Thymus (tissue), 11 donors: ENCODE results near the gene TAGLN3. TPM values are rescaled to one million over a fixed set of nuclear protein-coding genes. Genes with fewer than 3 reads are reported as not detected.

Experiments used
- DNase-seq, 9 donors: peaks; one replicate each; pipeline ENCODE4 v3.0.0-alpha.2; 2013; ENCODE audit warnings: low spot score in 9 of 9, low read depth in 6 of 9, missing footprints in 1 of 9
- H3K27ac ChIP-seq, 2 donors: one replicate each; pipeline ENCODE4 v1.5.1; 2013; ENCODE audit warnings: control low read depth in 1 of 2, low read depth in 1 of 2, low read length in 1 of 2, mild to moderate bottlenecking in 1 of 2, moderate library complexity in 1 of 2
- H3K27me3 ChIP-seq, 2 donors: one replicate each; pipeline ENCODE4 v1.5.1; 2013; ENCODE audit warnings: low read length in 1 of 2; ENCODE audit not compliant: control insufficient read depth in 2 of 2, insufficient read depth in 1 of 2
- H3K36me3 ChIP-seq, 2 donors: one replicate each; pipeline ENCODE4 v1.5.1; 2013; ENCODE audit warnings: low read length in 1 of 2, mild to moderate bottlenecking in 1 of 2, moderate library complexity in 1 of 2; ENCODE audit not compliant: control insufficient read depth in 2 of 2, insufficient read depth in 2 of 2
- H3K4me1 ChIP-seq, 2 donors: one replicate each; pipeline ENCODE4 v1.5.1; 2013; ENCODE audit warnings: low read length in 2 of 2; ENCODE audit not compliant: control insufficient read depth in 2 of 2, insufficient read depth in 2 of 2
- H3K4me3 ChIP-seq, 2 donors: one replicate each; pipeline ENCODE4 v1.5.1; 2013; ENCODE audit warnings: low read length in 2 of 2, control low read depth in 1 of 2, mild to moderate bottlenecking in 1 of 2
- H3K9me3 ChIP-seq, 2 donors: one replicate each; pipeline ENCODE4 v1.5.1; 2013; ENCODE audit warnings: low read length in 1 of 2, mild to moderate bottlenecking in 1 of 2; ENCODE audit not compliant: control insufficient read depth in 2 of 2, insufficient read depth in 1 of 2
- WGBS: extraction: QIAGEN DNeasy Blood & Tissue Kit; methylation state at CpG from one replicate; pipeline ENCODE4 v1.1.7; 2013; 5-methylcytosine and 5-hydroxymethylcytosine counted together
- polyA plus RNA-seq: library from polyadenylated mRNA; stranded (reverse); fragments of 200-250 nt; gene quantifications from one replicate; pipeline ENCODE4 v1.2.3, GENCODE V29; 2013
- total RNA-seq: library from RNA; stranded (reverse); fragments of 120-200 nt; gene quantifications from one replicate; pipeline ENCODE4 v1.2.4, GENCODE V29; 2013
- donor health status: healthy.

TAGLN3 gene
- total and polyA plus RNA-seq, 2 donors = 1.0 to 1.5 TPM

GRCh38 chr3:112002096-112002971 lies 3.6 kb downstream of the TAGLN3 start:
- Histone ChIP-seq H3K9me3 (peaks cover 0 to 3% of the 10 kb centered on the region in 2 donors), H3K27ac (no peak overlapping the region), H3K4me3 (no peak overlapping the region), H3K36me3 (no peaks in the 10 kb centered on the region), H3K27me3 (peaks cover 0 to 22% of the 10 kb centered on the region in 2 donors), H3K4me1 (peaks cover 11 to 24% of the 10 kb centered on the region in 2 donors)
- DNase-seq = peak in 3 of 9 donors; percentile 11 to 46 (median 21)
- WGBS = 72% methylated on average over 8 of the region's 8 CpGs

DNA sequence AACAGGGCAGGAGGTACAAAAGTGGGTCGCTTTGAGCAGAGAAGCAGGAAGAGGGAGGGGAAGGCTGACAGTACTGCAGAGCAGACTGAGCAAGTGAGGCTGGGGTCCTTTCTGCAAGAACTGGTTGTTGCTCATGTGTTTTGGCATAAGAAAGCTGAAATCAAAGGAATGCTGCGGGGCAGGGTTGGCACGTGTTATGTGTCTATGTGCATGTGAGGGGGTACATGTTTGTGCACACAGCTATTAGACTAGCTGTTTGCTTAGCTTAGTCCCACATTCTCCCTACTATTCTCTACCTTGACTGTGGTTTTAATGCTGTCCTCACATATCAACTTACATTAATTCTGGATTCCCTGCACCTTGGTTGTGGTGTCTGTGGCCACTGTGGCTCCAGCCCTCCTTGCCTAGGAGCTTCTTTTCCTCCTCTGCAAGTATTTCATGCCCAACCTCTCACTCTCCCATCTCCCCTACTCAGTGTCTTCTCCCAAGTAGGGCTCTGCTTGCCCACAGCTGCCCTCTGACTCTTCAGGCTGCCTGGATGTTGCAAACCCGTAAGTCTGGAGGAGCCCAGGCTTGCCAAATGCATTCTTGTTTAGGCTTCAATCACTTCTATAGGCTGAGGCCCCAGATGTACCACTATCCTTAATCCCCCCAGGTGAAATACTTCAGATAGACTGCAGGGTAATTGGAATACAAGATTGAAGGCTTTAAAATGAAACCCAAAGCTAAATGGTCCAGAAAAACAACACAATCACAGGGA lies 4.8 kb downstream of the TAGLN3 start:
- no peak overlapping the region for H3K4me3 ChIP-seq
- peaks cover 0 to 20% of the 10 kb centered on the region in 2 donors for H3K27me3 ChIP-seq
- H3K27ac ChIP-seq = peak overlapping the region in 1 of 2 donors; percentile 19
- peaks cover 0 to 3% of the 10 kb centered on the region in 2 donors for H3K9me3 ChIP-seq
- WGBS = 85% methylated on average over 4 of the region's 4 CpGs
- H3K36me3 ChIP-seq = no peaks in the 10 kb centered on the region
- peaks cover 11 to 22% of the 10 kb centered on the region in 2 donors for H3K4me1 ChIP-seq
- DNase-seq = peak in 1 of 9 donors; percentile 28

- Histone ChIP-seq H3K4me3 (no peak overlapping the region), H3K27ac (no peak overlapping the region), H3K36me3 (no peaks in the 10 kb centered on the region), H3K4me1 (peaks cover 9 to 15% of the 10 kb centered on the region in 2 donors), H3K27me3 (peaks cover 0 to 14% of the 10 kb centered on the region in 2 donors), H3K9me3 (peaks cover 0 to 3% of the 10 kb centered on the region in 2 donors)
- 97% methylated on average over 2 of the region's 2 CpGs for WGBS
- DNase-seq = no peak
Measured at GRCh38 chr3:112004187-112004586, 5.5 kb downstream of the TAGLN3 start.

DNA sequence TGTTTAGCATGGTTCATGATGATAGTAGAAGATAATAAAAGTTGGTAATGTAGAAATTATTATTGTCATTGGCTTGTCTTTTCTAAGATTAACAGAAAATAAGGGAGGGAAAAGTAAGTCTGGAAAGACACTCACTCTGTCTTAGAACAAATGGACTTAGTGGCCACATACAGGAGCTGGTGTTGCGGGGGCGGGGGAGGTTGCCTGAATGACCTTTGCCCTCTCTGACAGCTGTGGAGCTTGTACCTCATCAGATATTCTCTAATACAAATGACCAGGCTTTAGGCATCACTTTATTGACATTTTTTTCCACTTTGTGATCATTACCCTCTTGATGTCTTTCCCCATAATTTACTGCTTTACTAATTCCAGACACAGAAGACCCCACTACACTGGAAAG lies 5.9 kb downstream of the TAGLN3 start:
- 95% methylated on average over 2 of the region's 2 CpGs for WGBS
- DNase-seq = no peak
- no peak overlapping the region for H3K27ac ChIP-seq
- no peaks in the 10 kb centered on the region for H3K9me3 ChIP-seq
- peaks cover 0 to 9% of the 10 kb centered on the region in 2 donors for H3K27me3 ChIP-seq
- H3K4me1 ChIP-seq = peaks cover 9 to 11% of the 10 kb centered on the region in 2 donors
- H3K4me3 ChIP-seq = no peak overlapping the region
- no peaks in the 10 kb centered on the region for H3K36me3 ChIP-seq

DNA sequence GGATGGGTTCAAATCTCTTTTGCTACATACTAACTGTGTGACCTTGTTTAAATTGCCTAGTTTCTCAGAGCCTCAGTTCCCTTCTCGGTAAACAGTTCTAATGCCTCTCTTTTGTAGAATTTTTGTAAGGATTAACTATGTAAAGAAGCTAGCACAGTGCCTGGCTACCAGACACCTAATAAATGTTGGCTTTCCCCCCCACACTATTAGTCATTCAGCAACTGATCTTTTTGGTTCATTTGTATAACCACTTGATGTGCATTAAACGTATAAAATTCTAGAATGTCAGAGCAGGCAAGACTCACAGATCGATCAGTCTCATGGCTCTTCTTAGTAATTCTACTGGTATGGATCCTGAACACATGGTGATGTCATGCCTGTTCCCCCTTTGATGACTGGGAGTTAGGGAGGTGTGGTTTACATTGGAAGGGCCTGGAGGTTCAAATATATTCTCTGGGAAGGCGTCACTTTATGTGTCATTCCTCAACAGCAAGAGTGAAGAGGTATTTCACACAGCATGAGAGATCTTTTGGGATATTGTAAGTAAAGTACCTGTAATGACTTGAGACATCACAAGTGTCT lies 6.5 kb downstream of the TAGLN3 start:
- Histone ChIP-seq H3K27ac (no peak overlapping the region), H3K4me3 (no peak overlapping the region), H3K9me3 (no peaks in the 10 kb centered on the region), H3K27me3 (peaks cover 0 to 4% of the 10 kb centered on the region in 2 donors), H3K4me1 (peaks cover 9 to 11% of the 10 kb centered on the region in 2 donors), H3K36me3 (no peaks in the 10 kb centered on the region)
- 72% methylated on average over 4 of the region's 4 CpGs for WGBS
- DNase-seq = no peak

- no peaks in the 10 kb centered on the region for H3K9me3 ChIP-seq
- H3K27ac ChIP-seq = no peak overlapping the region
- no peak overlapping the region for H3K4me3 ChIP-seq
- no peaks in the 10 kb centered on the region for H3K36me3 ChIP-seq
- peaks cover 9 to 11% of the 10 kb centered on the region in 2 donors for H3K4me1 ChIP-seq
- H3K27me3 ChIP-seq = no peaks in the 10 kb centered on the region
- 90% methylated on average over 1 of the region's 1 CpG for WGBS
- no peak for DNase-seq
Measured at GRCh38 chr3:112007633-112008032, 8.9 kb downstream of the TAGLN3 start.

DNA sequence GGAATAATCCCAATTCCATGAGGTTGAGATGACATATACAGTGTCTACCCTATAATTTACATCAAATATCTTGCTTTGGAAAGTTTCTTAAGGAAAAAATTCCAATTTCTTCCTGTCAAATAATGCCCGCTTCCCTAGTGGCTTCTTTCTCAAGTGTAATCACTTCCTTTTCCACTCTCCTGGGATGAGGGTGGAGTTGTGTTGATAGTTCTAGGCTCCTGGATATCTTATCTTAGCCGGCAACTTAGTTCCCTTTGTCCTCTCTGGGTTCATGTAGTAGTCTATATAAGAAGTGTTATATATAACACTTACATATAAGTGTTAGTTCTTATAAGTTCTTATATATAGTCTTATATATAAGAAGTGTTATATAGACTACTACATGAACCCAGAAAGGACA lies 10.9 kb downstream of the TAGLN3 start:
- WGBS = 98% methylated on average over 2 of the region's 2 CpGs

GRCh38 chr3:112010636-112011035 lies 11.9 kb downstream of the TAGLN3 start:
- Histone ChIP-seq H3K27me3 (no peaks in the 10 kb centered on the region), H3K4me1 (peaks cover 3 to 6% of the 10 kb centered on the region in 2 donors), H3K27ac (no peak overlapping the region), H3K36me3 (no peaks in the 10 kb centered on the region), H3K4me3 (no peak overlapping the region), H3K9me3 (no peaks in the 10 kb centered on the region)
- DNase-seq = no peak
- WGBS = 90% methylated on average over 3 of the region's 3 CpGs

More for the DNA sequence above, 10.9 kb downstream of the TAGLN3 start:
- Histone ChIP-seq H3K27ac (no peak overlapping the region), H3K36me3 (no peaks in the 10 kb centered on the region), H3K4me1 (peaks cover 3 to 6% of the 10 kb centered on the region in 2 donors), H3K9me3 (no peaks in the 10 kb centered on the region), H3K27me3 (no peaks in the 10 kb centered on the region), H3K4me3 (no peak overlapping the region)
- DNase-seq = no peak
